ENCODE measurements around the gene ECM1. TPM values are rescaled to one million over a fixed set of nuclear protein-coding genes. Genes with fewer than 3 reads are reported as not detected.

Gene ECM1
- total RNA-seq, 1 experiment from 2014 or later: 4.8 TPM

Other genes starting within 250 kb of the ECM1 start
- gene APH1A, start 239.1 kb upstream of the ECM1 start, total RNA-seq (2014; rRNA removed; shearing (Covaris generic); ENCODE audit: low replicate concordance): 160 and 210 TPM in 2 replicates
- 2.9 TPM in 1 of 2 replicates, not detected in the other for gene C1orf54, start 235.3 kb upstream of the ECM1 start, total RNA-seq (2014; rRNA removed; shearing (Covaris generic); ENCODE audit: low replicate concordance)
- 10.3 and 15.3 TPM in 2 replicates for gene CIART, start 225.6 kb upstream of the ECM1 start, total RNA-seq (2014; rRNA removed; shearing (Covaris generic); ENCODE audit: low replicate concordance)
- gene MRPS21, start 214.2 kb upstream of the ECM1 start, total RNA-seq (2014; rRNA removed; shearing (Covaris generic); ENCODE audit: low replicate concordance): 59.3 and 86.8 TPM in 2 replicates
- 27.7 and 29.7 TPM in 2 replicates for gene PRPF3, start 186.6 kb upstream of the ECM1 start, total RNA-seq (2014; rRNA removed; shearing (Covaris generic); ENCODE audit: low replicate concordance)
- gene RPRD2, start 144.0 kb upstream of the ECM1 start, total RNA-seq (2014; rRNA removed; shearing (Covaris generic); ENCODE audit: low replicate concordance): 3.1 and 3.2 TPM in 2 replicates
- 18.7 and 32.8 TPM in 2 replicates for gene TARS2, start 20.7 kb upstream of the ECM1 start, total RNA-seq (2014; rRNA removed; shearing (Covaris generic); ENCODE audit: low replicate concordance)
- gene FALEC, start 7.6 kb downstream of the ECM1 start, total RNA-seq (2014; rRNA removed; shearing (Covaris generic); ENCODE audit: low replicate concordance): not detected in 2 replicates
- gene ADAMTSL4, start 41.3 kb downstream of the ECM1 start, total RNA-seq (2014; rRNA removed; shearing (Covaris generic); ENCODE audit: low replicate concordance): 1.6 and 2.7 TPM in 2 replicates
- gene MCL1, start 71.5 kb downstream of the ECM1 start, total RNA-seq (2014; rRNA removed; shearing (Covaris generic); ENCODE audit: low replicate concordance): 81.5 and 83.4 TPM in 2 replicates
- gene ENSA, start 121.5 kb downstream of the ECM1 start, total RNA-seq (2014; rRNA removed; shearing (Covaris generic); ENCODE audit: low replicate concordance): 111 and 143 TPM in 2 replicates
- gene GOLPH3L, start 189.0 kb downstream of the ECM1 start, total RNA-seq (2014; rRNA removed; shearing (Covaris generic); ENCODE audit: low replicate concordance): 14.7 and 33.7 TPM in 2 replicates
- gene HORMAD1, start 212.8 kb downstream of the ECM1 start, total RNA-seq (2014; rRNA removed; shearing (Covaris generic); ENCODE audit: low replicate concordance): not detected in 2 replicates

Measured in Caki2 (cell line).